K562 (cell line): Measurements from ENCODE around the gene PRDM16. TPM values are rescaled to one million over a fixed set of nuclear protein-coding genes. Genes with fewer than 3 reads are reported as not detected.

Source experiments
- ELF1 ChIP-seq: fragments of 200-800 bp; sonication (Bioruptor generic); IDR thresholded peaks from 2 replicates; pipeline ENCODE4 v1.6.1; 2016; ENCODE audit warnings: missing genetic modification characterization, missing compliant biosample characterization
- OTX1 ChIP-seq: fragments of 450-650 bp; formaldehyde crosslinking; IDR thresholded peaks from 2 replicates; pipeline ENCODE4 v1.4.0; 2022; ENCODE audit warnings: mild to moderate bottlenecking
- RBM14 ChIP-seq: fragments of 200-400 bp; formaldehyde crosslinking; IDR thresholded peaks from 2 replicates; pipeline ENCODE4 v1.6.1; 2018; ENCODE audit warnings: low read depth, mild to moderate bottlenecking, low read length, moderate library complexity, borderline replicate concordance; ENCODE audit not compliant: insufficient read depth
- RBM25 ChIP-seq: fragments of 200-400 bp; formaldehyde crosslinking; IDR thresholded peaks from 2 replicates; pipeline ENCODE4 v1.6.1; 2018; ENCODE audit warnings: low read length, low read depth, moderate library complexity; ENCODE audit not compliant: severe bottlenecking
- ZBTB12 ChIP-seq: fragments of 250-450 bp; sonication (Bioruptor Pico); IDR thresholded peaks from 2 replicates; pipeline ENCODE4 v1.4.0; 2020
- ZBTB40 ChIP-seq, 2 experiments: fragments of 450-650 bp in 1 of 2; sonication (generic) in 1 of 2; formaldehyde crosslinking in 1 of 2; IDR thresholded peaks; 2 replicates each; pipeline versions ENCODE4 v1.7.1 to v1.9.0; 2016 to 2022; ENCODE audit warnings: inconsistent platforms in 1 of 2, mild to moderate bottlenecking in 1 of 2, missing genetic modification reagents in 1 of 2
- ZKSCAN8 ChIP-seq: fragments of 200-800 bp; sonication (Bioruptor generic); IDR thresholded peaks from 2 replicates; pipeline ENCODE4 v1.6.1; 2016; ENCODE audit warnings: missing genetic modification characterization, missing compliant biosample characterization
- polyA plus RNA-seq, 8 experiments: library from polyadenylated mRNA; depleted of rRNA in 4 of 8; stranded (reverse) in 5 of 8; unstranded in 3 of 8; fragments of >200 nt; fragmentation: Nextera tagmentation in 2 of 8; fragmentation: Illumina TruSeq in 1 of 8; extraction: Ambion mirVana in 2 of 8; extraction: Trizol in 1 of 8; gene quantifications; 2 replicates each; pipeline versions ENCODE4 v1.2.1 to v1.2.3, GENCODE V29; 2011 to 2014; ENCODE audit warnings: inconsistent platforms in 1 of 8, missing spikeins in 1 of 8
- total RNA-seq, 7 experiments: library from RNA; depleted of rRNA in 6 of 7; stranded (reverse); fragments of >200 nt in 6 of 7; fragmentation: Illumina TruSeq in 2 of 7; extraction: Trizol in 2 of 7; gene quantifications; 2 replicates each; pipeline versions ENCODE4 v1.2.1 to v1.2.3, GENCODE V29; 2011 to 2021; ENCODE audit warnings: low replicate concordance in 1 of 7

The PRDM16 gene
- total and polyA plus RNA-seq, 9 of the 15 experiments (the other 6 are each of a cell fraction or from before 2014, with no cell fraction given): 0.10 to 0.27 TPM; not detected in 7

DNA sequence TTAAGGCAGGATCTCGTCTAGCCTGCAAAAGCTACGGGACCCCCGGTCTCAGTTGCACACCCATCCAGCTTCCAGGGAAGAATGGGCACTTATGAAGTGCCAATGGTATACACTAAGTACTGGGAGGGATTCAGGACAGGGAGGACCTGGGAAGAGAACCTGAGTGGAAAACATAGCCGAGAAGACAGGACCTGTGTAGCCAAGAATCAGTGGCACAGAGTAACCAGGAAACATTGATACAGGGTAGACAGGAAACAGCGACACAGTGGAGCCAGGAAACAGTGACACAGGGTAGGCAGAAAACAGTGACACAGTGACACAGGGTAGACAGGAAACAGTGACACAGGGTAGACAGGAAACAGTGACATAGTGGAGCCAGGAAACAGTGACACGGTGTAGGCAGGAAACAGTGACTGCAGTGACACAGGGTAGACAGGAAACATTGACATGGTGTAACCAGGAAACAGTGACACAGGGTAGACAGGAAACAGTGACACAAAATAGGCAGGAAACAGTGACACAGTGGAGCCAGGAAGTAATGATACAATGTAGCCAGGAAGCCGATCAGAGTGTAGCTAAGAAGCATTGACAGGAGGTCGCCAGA lies 247.4 kb downstream of the PRDM16 start (continued):
- TF ChIP-seq ZBTB40 (IDR thresholded peaks at IDR 0.05) (peak; percentile 70), ZBTB40 (CRISPR knock-in tag; IDR thresholded peaks at IDR 0.05) (no peak), ZKSCAN8 (peak; percentile 93; the same call in 1 of the 2 replicates), ELF1 (peak; percentile 50; the same call in 1 of the 2 replicates), ZBTB12 (CRISPR knock-in tag) (no peak), RBM25 (no peak), RBM14 (no peak), OTX1 (CRISPR knock-in tag) (0 out of 2 replicates have a peak, but pooled peaks have one; percentile 33)
